SK-N-MC (cell line): ENCODE results near the gene CAMSAP2.
A peak's percentile ranks its signal among the peaks of the same experiment; 100 is the strongest.

ENCODE experiments used
- DNase-seq: peaks from one replicate; pipeline ENCODE4 v3.0.0-alpha.2; 2011; ENCODE audit warnings: low read depth, low spot score
- H3K27ac ChIP-seq: fragments of 200-600 bp; sonication (generic); 2 replicates; pipeline ENCODE4 v1.5.1; 2016; ENCODE audit warnings: mixed run types
- H3K36me3 ChIP-seq: fragments of 200-600 bp; sonication (generic); 2 replicates; pipeline ENCODE4 v1.6.1; 2017; ENCODE audit warnings: antibody characterized with exemption, low read length, mixed read lengths; ENCODE audit not compliant: insufficient read depth
- H3K4me3 ChIP-seq: fragments of 200-600 bp; sonication (generic); 2 replicates; pipeline ENCODE4 v1.5.1; 2016
- H3K9ac ChIP-seq: fragments of 200-600 bp; sonication (generic); 2 replicates; pipeline ENCODE4 v1.8.0; 2017; ENCODE audit warnings: mixed run types, mixed read lengths; ENCODE audit not compliant: insufficient read length
- H3K9me3 ChIP-seq: fragments of 200-600 bp; sonication (generic); 2 replicates; pipeline ENCODE4 v1.6.1; 2017; ENCODE audit warnings: low read depth, mild to moderate bottlenecking, antibody characterized with exemption, low read length, moderate library complexity, mixed read lengths
- EZH2 ChIP-seq: fragments of 200-600 bp; sonication (generic); IDR thresholded peaks from one replicate; pipeline ENCODE4 v1.6.1; 2017; ENCODE audit warnings: antibody characterized with exemption
- FOXP2 ChIP-seq: optimal IDR thresholded peaks from 2 replicates; pipeline ENCODE3; 2011; ENCODE audit warnings: mild to moderate bottlenecking, moderate library complexity; ENCODE audit not compliant: insufficient read depth; ENCODE audit errors: extremely low read length, control extremely low read depth
- POLR2AphosphoS5 ChIP-seq: IDR thresholded peaks from 2 replicates; pipeline ENCODE4 v1.6.1; 2012; ENCODE audit warnings: mild to moderate bottlenecking, low read depth, low read length, borderline replicate concordance

Gene CAMSAP2

GRCh38 chr1:200885623-200886402 lies 147.1 kb downstream of the CAMSAP2 start:
- Histone ChIP-seq H3K9me3 (no peaks in the 10 kb centered on the region), H3K27ac (no peak overlapping the region), H3K4me3 (no peak overlapping the region), H3K9ac (no peak overlapping the region), H3K36me3 (no peaks in the 10 kb centered on the region)
- no peak for DNase-seq
- TF ChIP-seq POLR2AphosphoS5 (no peak), EZH2 (no peak), FOXP2 (no peak)

- Histone ChIP-seq H3K36me3 (no peaks in the 10 kb centered on the region), H3K9me3 (no peaks in the 10 kb centered on the region), H3K27ac (no peak overlapping the region), H3K4me3 (no peak overlapping the region), H3K9ac (no peak overlapping the region)
- no peak for DNase-seq
- no peak for TF ChIP-seq FOXP2
- TF ChIP-seq EZH2, result no peak
- no peak for TF ChIP-seq POLR2AphosphoS5
Observed at GRCh38 chr1:200886594-200886993, 147.9 kb downstream of the CAMSAP2 start.

DNA sequence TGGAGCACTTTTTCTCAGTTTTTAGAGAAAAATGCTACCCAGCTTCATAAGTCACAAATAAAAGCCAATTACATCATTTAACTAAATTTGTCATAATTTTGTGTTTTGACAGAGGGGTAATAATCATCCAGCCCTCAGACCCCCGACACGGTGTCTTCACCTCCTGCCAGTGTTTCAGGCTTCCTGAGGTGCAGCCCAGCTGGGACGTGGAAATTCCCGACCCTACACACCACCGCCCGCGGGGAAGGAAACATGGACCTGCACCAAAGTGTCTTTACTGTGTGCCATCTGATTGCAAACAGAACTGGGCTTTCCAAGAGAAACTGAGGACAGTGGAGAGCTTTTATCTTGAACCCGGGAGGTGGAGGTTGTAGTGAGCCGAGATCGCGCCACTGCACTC lies 148.3 kb downstream of the CAMSAP2 start:
- no peak for TF ChIP-seq POLR2AphosphoS5
- no peak for TF ChIP-seq EZH2
- TF ChIP-seq FOXP2, result no peak
- H3K4me3 ChIP-seq, result no peak overlapping the region
- no peak overlapping the region for H3K9ac ChIP-seq
- H3K36me3 ChIP-seq, result no peaks in the 10 kb centered on the region
- H3K9me3 ChIP-seq, result no peaks in the 10 kb centered on the region
- H3K27ac ChIP-seq, result no peak overlapping the region
- no peak for DNase-seq

GRCh38 chr1:200887772-200888348 lies 149.2 kb downstream of the CAMSAP2 start:
- H3K9ac ChIP-seq, result no peak overlapping the region
- H3K4me3 ChIP-seq, result no peak overlapping the region
- no peak overlapping the region for H3K27ac ChIP-seq
- H3K9me3 ChIP-seq, result no peaks in the 10 kb centered on the region
- no peaks in the 10 kb centered on the region for H3K36me3 ChIP-seq
- DNase-seq, result no peak
- no peak for TF ChIP-seq FOXP2
- TF ChIP-seq POLR2AphosphoS5, result no peak
- no peak for TF ChIP-seq EZH2

DNA sequence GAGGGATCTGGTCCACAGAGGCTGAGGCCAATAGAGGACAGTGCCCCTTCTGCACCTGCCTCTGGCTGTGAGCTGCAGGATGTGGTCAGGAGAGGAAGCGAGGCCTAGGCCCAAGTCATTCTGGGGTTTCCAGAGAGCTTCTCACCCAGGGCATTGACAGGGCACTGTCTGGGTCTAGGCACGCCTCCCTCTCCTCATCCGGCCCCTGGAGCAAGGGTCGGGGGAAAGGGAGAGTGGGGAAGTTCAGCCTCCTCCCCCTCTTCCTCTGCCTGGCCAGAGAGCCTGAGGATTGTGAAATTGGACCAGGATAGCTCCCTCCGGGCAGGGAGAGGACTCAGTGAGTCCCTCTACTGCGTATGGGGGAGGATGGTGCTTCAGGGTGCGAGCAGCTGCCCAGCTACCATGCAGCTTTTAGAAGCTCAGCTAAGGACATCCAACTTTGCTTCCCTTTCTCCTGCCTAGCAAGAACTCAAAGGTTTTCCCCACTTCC lies 149.7 kb downstream of the CAMSAP2 start:
- Histone ChIP-seq H3K27ac (no peak overlapping the region), H3K36me3 (no peaks in the 10 kb centered on the region), H3K9me3 (no peaks in the 10 kb centered on the region), H3K9ac (no peak overlapping the region), H3K4me3 (no peak overlapping the region)
- no peak for DNase-seq
- TF ChIP-seq FOXP2 (no peak), EZH2 (no peak)

DNA sequence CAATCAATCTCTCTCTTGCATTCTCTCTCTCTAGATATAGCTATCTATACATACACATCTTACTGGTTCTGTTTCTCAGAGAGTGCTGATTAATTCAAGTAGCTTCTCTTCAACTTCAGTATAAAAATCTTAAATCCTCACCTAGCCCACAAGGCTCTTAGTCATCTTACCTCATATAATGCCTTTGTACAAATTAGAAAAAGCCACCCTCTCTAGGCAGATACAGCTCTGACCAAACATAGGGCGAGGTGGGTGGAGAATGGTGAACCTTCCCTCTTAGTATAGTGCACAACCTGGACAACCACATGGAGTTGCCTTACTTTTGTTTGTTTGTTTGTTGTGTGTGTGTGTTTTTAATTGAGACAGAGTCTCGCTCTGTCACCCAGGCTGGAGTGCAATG lies 150.9 kb downstream of the CAMSAP2 start:
- no peaks in the 10 kb centered on the region for H3K9me3 ChIP-seq
- no peak for TF ChIP-seq EZH2
- TF ChIP-seq POLR2AphosphoS5, result no peak
- TF ChIP-seq FOXP2, result no peak
- no peak overlapping the region for H3K9ac ChIP-seq
- no peak overlapping the region for H3K4me3 ChIP-seq
- no peak overlapping the region for H3K27ac ChIP-seq
- no peak for DNase-seq
- H3K36me3 ChIP-seq, result no peaks in the 10 kb centered on the region

DNA sequence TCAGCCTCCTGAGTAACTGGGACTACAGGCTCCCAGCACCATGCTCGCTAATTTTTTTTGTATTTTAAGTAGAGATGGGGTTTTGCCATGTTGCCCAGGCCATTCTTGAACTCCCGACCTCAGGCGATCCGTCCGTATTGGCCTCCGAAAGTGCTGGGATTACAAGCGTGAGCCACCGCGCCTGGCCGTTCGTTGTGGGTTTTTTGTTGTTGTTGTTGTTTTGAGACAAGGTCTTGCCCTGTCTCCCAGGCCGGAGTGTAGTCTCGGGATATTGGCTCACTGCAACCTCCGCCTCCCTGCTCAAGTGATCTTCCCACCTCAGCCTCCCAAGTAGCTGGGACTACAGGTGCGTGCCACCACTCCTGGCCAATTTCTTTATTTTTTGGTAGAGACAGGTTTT lies 151.3 kb downstream of the CAMSAP2 start:
- no peak for DNase-seq
- TF ChIP-seq EZH2, result no peak
- no peak for TF ChIP-seq FOXP2
- TF ChIP-seq POLR2AphosphoS5, result no peak
- H3K27ac ChIP-seq, result no peak overlapping the region
- no peak overlapping the region for H3K9ac ChIP-seq
- no peak overlapping the region for H3K4me3 ChIP-seq
- no peaks in the 10 kb centered on the region for H3K9me3 ChIP-seq
- H3K36me3 ChIP-seq, result no peaks in the 10 kb centered on the region

GRCh38 chr1:200890818-200891773 lies 152.4 kb downstream of the CAMSAP2 start:
- Histone ChIP-seq H3K27ac (no peak overlapping the region), H3K9ac (no peak overlapping the region), H3K4me3 (peak overlapping the region; percentile 28; the same call in 1 of the 2 replicates), H3K9me3 (no peaks in the 10 kb centered on the region), H3K36me3 (no peaks in the 10 kb centered on the region)
- no peak for TF ChIP-seq EZH2
- no peak for TF ChIP-seq POLR2AphosphoS5
- TF ChIP-seq FOXP2, result no peak
- DNase-seq, result no peak
